SU-DHL-6 (cell line): Measurements from ENCODE around the gene RGS6.

Experiments used
- H2AFZ ChIP-seq: fragments of 200-600 bp; sonication (generic); 2 replicates; pipeline ENCODE4 v1.6.1; 2014; ENCODE audit warnings: low read depth, mild to moderate bottlenecking, moderate library complexity, mixed read lengths, antibody characterized with exemption, low read length; ENCODE audit not compliant: severe bottlenecking
- H3F3A ChIP-seq: fragments of 200-600 bp; shearing (Covaris generic); 2 replicates; pipeline ENCODE4 v1.6.0; 2016; ENCODE audit warnings: antibody characterized with exemption, mild to moderate bottlenecking; ENCODE audit not compliant: insufficient read depth
- H3K27ac ChIP-seq: fragments of 200-600 bp; sonication (generic); 2 replicates; pipeline ENCODE4 v1.5.1; 2016; ENCODE audit warnings: low read depth, mild to moderate bottlenecking, low read length, moderate library complexity, mixed read lengths
- H3K27me3 ChIP-seq: fragments of 200-600 bp; sonication (generic), shearing (Covaris generic); 2 replicates; pipeline ENCODE4 v1.6.0; 2014; ENCODE audit warnings: mild to moderate bottlenecking, low read length
- H3K36me3 ChIP-seq: fragments of 200-600 bp; sonication (generic); 2 replicates; pipeline ENCODE4 v1.6.1; 2014; ENCODE audit warnings: mild to moderate bottlenecking, low read length, mixed read lengths
- H3K4me2 ChIP-seq: fragments of 300-600, 200-600 bp; shearing (Covaris generic), sonication (generic); 2 replicates; pipeline ENCODE4 v1.6.0; 2014; ENCODE audit warnings: low read length, low read depth, mild to moderate bottlenecking; ENCODE audit not compliant: poor library complexity, severe bottlenecking
- H3K4me3 ChIP-seq: fragments of 200-600 bp; sonication (generic); 2 replicates; pipeline ENCODE4 v1.5.1; 2014; ENCODE audit warnings: antibody characterized with exemption, low read length, mild to moderate bottlenecking, mixed read lengths; ENCODE audit not compliant: insufficient read depth, poor library complexity, severe bottlenecking
- H3K79me2 ChIP-seq: fragments of 200-600 bp; sonication (generic); 2 replicates; pipeline ENCODE4 v1.6.1; 2014; ENCODE audit warnings: mild to moderate bottlenecking, low read length, moderate library complexity; ENCODE audit not compliant: insufficient read depth
- H3K9ac ChIP-seq: fragments of 200-600 bp; sonication (generic); 2 replicates; pipeline ENCODE4 v1.7.0; 2014; ENCODE audit warnings: mild to moderate bottlenecking, low read length
- H3K9me2 ChIP-seq: fragments of 200-600 bp; sonication (generic); replicated peaks from 2 replicates; pipeline ENCODE4 v1.6.1; 2014; ENCODE audit warnings: low read length; ENCODE audit not compliant: insufficient read depth
- H3K9me3 ChIP-seq: fragments of 200-600 bp; sonication (generic); 2 replicates; pipeline ENCODE4 v1.6.1; 2014; ENCODE audit warnings: low read length, mixed read lengths; ENCODE audit not compliant: insufficient read depth
- H4K20me1 ChIP-seq: fragments of 200-600 bp; sonication (generic); 2 replicates; pipeline ENCODE4 v1.6.1; 2014; ENCODE audit warnings: low read depth, mild to moderate bottlenecking, antibody characterized with exemption, low read length, moderate library complexity, mixed read lengths
- CTCF ChIP-seq: fragments of 200-600 bp; sonication (generic); IDR thresholded peaks from one replicate; pipeline ENCODE4 v1.5.1; 2017; ENCODE audit warnings: antibody characterized with exemption, mild to moderate bottlenecking, low read length, moderate library complexity; ENCODE audit not compliant: insufficient read depth, poor library complexity, severe bottlenecking
- EZH2phosphoT487 ChIP-seq: fragments of 200-600 bp; sonication (generic), shearing (Covaris generic); conservative IDR thresholded peaks from 2 replicates; pipeline ENCODE4 v1.6.1; 2018; ENCODE audit warnings: mild to moderate bottlenecking, antibody characterized with exemption, low read length, moderate library complexity, mixed read lengths

RGS6 gene

GRCh38 chr14:72172597-72172996 is 240.4 kb downstream of the RGS6 start:
- no peak overlapping the region for H3K9ac ChIP-seq
- no peaks in the 10 kb centered on the region for H4K20me1 ChIP-seq
- H3F3A ChIP-seq, result no peaks in the 10 kb centered on the region
- H3K9me2 ChIP-seq, result no peaks in the 10 kb centered on the region
- no peaks in the 10 kb centered on the region for H3K9me3 ChIP-seq
- no peaks in the 10 kb centered on the region for H3K79me2 ChIP-seq
- H3K4me3 ChIP-seq, result no peak overlapping the region
- no peak overlapping the region for H3K27ac ChIP-seq
- no peaks in the 10 kb centered on the region for H3K27me3 ChIP-seq
- no peak overlapping the region for H3K4me2 ChIP-seq
- H3K36me3 ChIP-seq, result no peaks in the 10 kb centered on the region
- no peak overlapping the region for H2AFZ ChIP-seq
- TF ChIP-seq CTCF (no peak), EZH2phosphoT487 (no peak)

GRCh38 chr14:72173038-72173720 is 240.9 kb downstream of the RGS6 start:
- TF ChIP-seq CTCF, result no peak
- TF ChIP-seq EZH2phosphoT487, result no peak
- no peak overlapping the region for H3K27ac ChIP-seq
- no peak overlapping the region for H2AFZ ChIP-seq
- no peak overlapping the region for H3K9ac ChIP-seq
- no peak overlapping the region for H3K4me3 ChIP-seq
- no peaks in the 10 kb centered on the region for H3K9me2 ChIP-seq
- no peaks in the 10 kb centered on the region for H3K79me2 ChIP-seq
- no peak overlapping the region for H3K4me2 ChIP-seq
- H4K20me1 ChIP-seq, result no peaks in the 10 kb centered on the region
- H3K27me3 ChIP-seq, result no peaks in the 10 kb centered on the region
- H3F3A ChIP-seq, result no peaks in the 10 kb centered on the region
- no peaks in the 10 kb centered on the region for H3K36me3 ChIP-seq
- no peaks in the 10 kb centered on the region for H3K9me3 ChIP-seq

- Histone ChIP-seq H3K4me2 (no peak overlapping the region), H3K9me3 (no peaks in the 10 kb centered on the region), H3K79me2 (no peaks in the 10 kb centered on the region), H3K27me3 (no peaks in the 10 kb centered on the region), H2AFZ (no peak overlapping the region), H3K4me3 (no peak overlapping the region), H3K9me2 (no peaks in the 10 kb centered on the region), H3K27ac (no peak overlapping the region), H3K9ac (no peak overlapping the region), H3K36me3 (no peaks in the 10 kb centered on the region), H4K20me1 (no peaks in the 10 kb centered on the region), H3F3A (no peaks in the 10 kb centered on the region)
- no peak for TF ChIP-seq CTCF
- TF ChIP-seq EZH2phosphoT487, result no peak
Measured at GRCh38 chr14:72177251-72177650, 245.0 kb downstream of the RGS6 start.
